Skeletal muscle tissue (tissue), 4 donors: ENCODE results near the gene PRKD1. TPM values are rescaled to one million over a fixed set of nuclear protein-coding genes. Genes with fewer than 3 reads are reported as not detected.
"Not testable (repeated sequence)": the region's sequence is repeated elsewhere in the genome, so short reads cannot be mapped to it uniquely, and the experiment has no call there.

Source experiments
- H3K27ac ChIP-seq: one replicate; pipeline ENCODE4 v1.7.0; 2013; ENCODE audit warnings: mild to moderate bottlenecking, low read depth, low read length, inconsistent platforms
- H3K27me3 ChIP-seq, 3 donors: one replicate each; pipeline ENCODE4 v1.7.0; 2013; ENCODE audit warnings: low read length in 3 of 3; ENCODE audit not compliant: control insufficient read depth in 3 of 3, insufficient read depth in 3 of 3
- H3K36me3 ChIP-seq, 3 donors: one replicate each; pipeline ENCODE4 v1.7.0; 2013; ENCODE audit warnings: low read length in 3 of 3; ENCODE audit not compliant: control insufficient read depth in 3 of 3, insufficient read depth in 3 of 3
- H3K4me1 ChIP-seq, 3 donors: one replicate each; pipeline ENCODE4 v1.7.0; 2013; ENCODE audit warnings: low read length in 3 of 3, mild to moderate bottlenecking in 3 of 3; ENCODE audit not compliant: control insufficient read depth in 3 of 3, insufficient read depth in 3 of 3
- H3K4me3 ChIP-seq, 3 donors: one replicate each; pipeline ENCODE4 v1.7.0; 2013; ENCODE audit warnings: low read length in 3 of 3
- H3K9ac ChIP-seq, 3 donors: one replicate each; pipeline ENCODE4 v1.7.0; 2013; ENCODE audit warnings: low read length in 3 of 3, mild to moderate bottlenecking in 3 of 3, moderate library complexity in 2 of 3, low read depth in 1 of 3
- H3K9me3 ChIP-seq, 3 donors: one replicate each; pipeline ENCODE4 v1.7.0; 2013; ENCODE audit warnings: low read length in 3 of 3; ENCODE audit not compliant: control insufficient read depth in 3 of 3
- total RNA-seq: library from RNA; depleted of rRNA; stranded (reverse); fragments of >200 nt; gene quantifications from one replicate; pipeline ENCODE4 v1.2.3, GENCODE V29; 2014
- donor health status: Osteomylitis.

The PRKD1 gene
- total RNA-seq, 1 donor from 2014 or later, result 30.3 TPM

DNA sequence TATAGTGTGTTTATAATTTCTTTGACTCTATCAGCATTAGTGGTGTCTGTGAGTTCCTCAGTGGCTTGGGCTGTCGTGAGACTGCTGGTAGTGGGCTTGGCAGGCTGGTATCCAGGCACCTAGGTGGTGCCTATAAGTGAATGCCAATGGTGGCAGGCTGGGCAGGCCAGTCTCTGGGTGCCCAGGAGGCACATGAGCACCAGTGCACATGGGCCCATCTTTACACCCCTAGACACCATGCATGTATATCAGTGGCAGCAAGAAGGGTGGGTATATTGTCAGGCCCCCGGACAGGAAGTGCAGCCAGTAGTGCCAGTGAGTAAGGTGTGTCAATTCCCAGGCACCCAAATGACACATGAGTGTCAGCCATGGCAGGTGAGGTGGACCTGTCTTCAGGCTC, 138.2 kb downstream of the PRKD1 start:
- H3K27ac ChIP-seq, result no peak overlapping the region
- no peaks in the 10 kb centered on the region for H3K27me3 ChIP-seq
- no peaks in the 10 kb centered on the region for H3K4me1 ChIP-seq
- H3K9ac ChIP-seq, result no peak overlapping the region
- no peak overlapping the region for H3K4me3 ChIP-seq
- peaks cover 0 to 2% (median 0%) of the 10 kb centered on the region in 3 donors for H3K9me3 ChIP-seq
- H3K36me3 ChIP-seq, result no peaks in the 10 kb centered on the region

DNA sequence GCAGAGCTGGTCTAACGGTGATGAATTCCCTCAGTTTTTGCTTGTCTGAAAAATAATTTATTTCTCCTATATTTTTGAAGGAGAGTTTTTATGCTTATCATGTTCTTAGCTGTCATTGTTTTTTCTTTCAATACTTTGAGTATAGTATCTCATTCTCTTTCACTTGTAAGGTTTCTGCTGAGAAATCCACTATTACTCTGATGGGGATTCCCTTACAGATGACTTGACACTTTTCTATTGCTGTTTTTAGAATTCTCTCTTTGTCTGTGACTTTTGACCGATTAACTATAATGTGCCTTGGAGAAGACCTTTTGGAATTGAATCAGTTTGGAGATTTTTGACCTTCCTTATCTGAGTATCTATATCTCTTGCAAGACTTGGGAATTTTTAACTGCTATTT, 139.6 kb downstream of the PRKD1 start:
- no peak overlapping the region for H3K27ac ChIP-seq
- H3K27me3 ChIP-seq, result no peaks in the 10 kb centered on the region
- peaks cover 0 to 2% (median 0%) of the 10 kb centered on the region in 3 donors for H3K9me3 ChIP-seq
- H3K4me3 ChIP-seq, result no peak overlapping the region
- no peaks in the 10 kb centered on the region for H3K4me1 ChIP-seq
- no peaks in the 10 kb centered on the region for H3K36me3 ChIP-seq
- H3K9ac ChIP-seq, result no peak overlapping the region

DNA sequence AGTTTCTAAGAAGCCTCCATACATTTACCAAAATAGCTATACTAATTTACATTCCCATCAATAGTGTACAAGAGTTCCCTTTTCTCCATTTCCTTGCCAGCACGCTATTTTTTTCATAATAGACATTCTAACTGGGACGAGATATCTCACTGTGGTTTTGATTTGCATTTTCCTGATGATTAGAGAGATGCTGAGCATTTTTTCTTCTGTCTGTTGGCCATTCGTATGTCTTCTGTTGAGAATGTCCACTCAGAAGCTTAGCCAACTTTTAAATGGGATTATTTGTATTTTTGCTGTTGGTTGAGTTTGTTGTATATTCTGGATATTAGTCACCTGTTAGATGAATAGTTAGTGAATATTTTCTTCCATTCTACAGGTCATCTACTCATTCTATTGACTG, 144.1 kb downstream of the PRKD1 start:
- Histone ChIP-seq H3K27ac (no peak overlapping the region), H3K9me3 (peaks cover 0 to 2% (median 0%) of the 10 kb centered on the region in 3 donors), H3K4me1 (no peaks in the 10 kb centered on the region), H3K27me3 (no peaks in the 10 kb centered on the region), H3K36me3 (no peaks in the 10 kb centered on the region), H3K4me3 (no peak overlapping the region), H3K9ac (no peak overlapping the region)

DNA sequence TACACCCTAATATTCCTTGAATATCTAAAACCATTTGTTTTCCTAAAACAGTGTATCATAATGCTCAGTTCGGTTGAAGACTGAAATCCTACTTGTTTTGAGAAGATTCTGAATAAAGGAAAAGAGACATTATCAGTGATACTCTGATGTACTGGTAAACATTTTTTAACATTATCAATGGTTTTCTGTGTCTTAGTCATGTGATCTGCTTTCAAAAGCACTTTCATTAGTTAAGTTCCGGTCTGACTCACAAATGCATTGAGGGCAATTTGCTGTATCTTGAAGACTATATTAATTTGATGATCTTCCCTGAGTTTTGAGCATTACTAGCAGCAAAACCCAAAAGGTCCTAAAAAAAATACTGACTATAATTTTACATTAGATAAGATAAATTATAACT, 145.6 kb downstream of the PRKD1 start:
- Histone ChIP-seq H3K27ac (no peak overlapping the region), H3K4me3 (no peak overlapping the region), H3K9me3 (peaks cover 0 to 2% (median 0%) of the 10 kb centered on the region in 3 donors), H3K4me1 (no peaks in the 10 kb centered on the region), H3K9ac (no peak overlapping the region), H3K36me3 (no peaks in the 10 kb centered on the region), H3K27me3 (no peaks in the 10 kb centered on the region)

DNA sequence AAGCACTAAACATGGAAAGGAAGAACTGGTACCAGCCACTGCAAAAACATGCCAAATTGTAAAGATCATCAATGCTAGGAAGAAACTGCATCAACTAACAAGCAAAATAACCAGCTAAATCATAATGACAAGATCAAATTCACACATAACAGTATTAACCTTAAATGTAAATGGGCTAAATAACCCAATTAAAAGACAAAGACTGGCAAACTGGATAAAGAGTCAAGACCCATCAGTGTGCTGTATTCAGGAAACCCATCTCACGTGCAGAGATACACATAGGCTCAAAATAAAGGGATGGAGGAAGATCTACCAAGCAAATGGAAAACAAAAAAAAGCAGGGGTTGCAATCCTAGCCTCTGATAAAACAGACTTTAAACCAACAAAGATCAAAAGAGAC, 150.5 kb downstream of the PRKD1 start:
- not testable (repeated sequence) for H3K4me1 ChIP-seq, H3K4me3 ChIP-seq, H3K36me3 ChIP-seq, H3K9ac ChIP-seq, H3K9me3 ChIP-seq, H3K27me3 ChIP-seq, H3K27ac ChIP-seq

DNA sequence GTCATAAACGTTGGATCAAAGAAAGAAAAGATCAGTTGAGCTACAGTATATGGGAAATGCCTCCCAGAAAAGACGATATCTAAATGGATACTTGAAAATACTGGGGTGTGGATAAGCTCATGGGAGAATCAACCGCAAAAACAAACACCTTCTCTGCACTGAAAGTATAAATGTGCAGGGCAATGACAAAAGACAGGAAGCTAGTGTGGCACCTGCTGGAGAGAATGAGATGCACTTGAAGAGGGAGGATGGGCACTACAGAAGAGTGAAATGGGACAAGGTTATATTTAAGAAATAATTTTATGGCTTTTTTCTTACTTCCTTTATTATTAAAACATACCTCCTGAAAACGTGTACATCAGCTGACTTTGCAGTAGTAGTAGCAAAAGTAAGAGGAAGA, 153.7 kb downstream of the PRKD1 start:
- H3K4me3 ChIP-seq, result no peak overlapping the region
- H3K27me3 ChIP-seq, result no peaks in the 10 kb centered on the region
- no peaks in the 10 kb centered on the region for H3K4me1 ChIP-seq
- H3K27ac ChIP-seq, result no peak overlapping the region
- no peak overlapping the region for H3K9ac ChIP-seq
- H3K36me3 ChIP-seq, result no peaks in the 10 kb centered on the region
- H3K9me3 ChIP-seq, result peaks cover 0 to 4% (median 3%) of the 10 kb centered on the region in 3 donors

DNA sequence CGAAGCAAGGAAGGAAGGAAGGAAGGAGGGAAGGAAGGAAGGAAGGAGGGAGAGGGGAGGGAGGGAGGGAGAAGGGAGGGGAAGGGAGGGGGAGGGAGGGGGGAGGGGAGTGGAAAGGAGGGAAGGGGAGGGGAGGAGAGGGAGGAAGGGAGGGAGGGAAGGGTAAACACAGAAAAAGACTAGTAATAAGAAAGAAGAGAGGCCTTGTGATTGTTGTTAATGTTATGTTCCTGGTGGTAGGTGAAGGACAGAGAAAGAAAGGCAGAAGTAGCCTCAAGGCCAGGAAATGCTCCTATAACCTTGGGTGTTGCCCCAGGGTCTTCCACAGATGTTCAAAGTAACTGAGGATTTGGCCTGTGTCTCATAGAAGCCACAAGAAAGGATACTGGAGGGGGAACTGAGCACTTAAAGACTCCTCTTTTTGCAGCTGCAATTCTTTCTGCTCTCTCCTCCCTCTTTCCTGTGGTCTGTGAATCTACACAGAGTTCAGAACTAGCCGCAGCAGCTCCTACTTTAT, 164.2 kb downstream of the PRKD1 start:
- no peak overlapping the region for H3K4me3 ChIP-seq

DNA sequence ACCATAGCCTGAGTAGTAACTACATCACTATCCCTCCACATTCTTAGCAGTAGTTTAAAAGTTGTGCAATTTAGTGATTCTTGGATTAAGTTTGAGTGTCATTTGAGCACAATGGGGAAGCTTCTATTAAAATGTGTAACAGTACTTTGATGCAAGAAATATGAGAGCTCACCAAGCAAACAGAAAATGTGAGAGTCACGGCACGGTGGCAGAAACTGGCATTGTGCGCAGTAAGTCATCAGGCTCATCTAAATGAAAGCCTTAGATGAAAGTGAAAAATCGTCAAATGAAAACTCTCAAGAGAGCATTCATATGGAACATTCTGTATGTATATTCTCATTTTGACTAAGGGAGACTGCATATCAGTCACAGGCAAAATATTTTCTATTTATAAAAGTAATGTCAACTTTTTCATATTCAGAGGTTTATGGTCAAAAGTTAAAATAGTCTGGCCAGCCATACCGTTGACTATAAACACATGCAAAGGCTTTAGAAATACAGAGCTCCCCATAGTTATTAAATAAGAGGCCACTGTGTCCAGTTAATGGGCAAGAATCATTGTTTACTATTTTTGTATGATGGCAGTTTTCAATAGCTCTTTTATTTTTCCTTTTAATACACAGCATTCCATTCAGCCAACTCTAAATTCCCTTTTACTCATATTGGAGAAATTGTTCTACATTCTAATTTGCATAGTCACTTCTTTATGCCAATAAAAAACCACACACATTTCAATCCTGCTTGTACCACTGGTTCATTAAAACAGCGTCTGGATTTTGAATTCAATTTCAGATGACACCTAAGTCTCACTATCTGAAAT, 167.9 kb downstream of the PRKD1 start:
- Histone ChIP-seq H3K27me3 (no peaks in the 10 kb centered on the region), H3K9ac (no peak overlapping the region), H3K4me1 (no peaks in the 10 kb centered on the region), H3K4me3 (no peak overlapping the region), H3K9me3 (no peaks in the 10 kb centered on the region), H3K36me3 (no peaks in the 10 kb centered on the region), H3K27ac (no peak overlapping the region)

More for the DNA sequence above, 164.2 kb downstream of the PRKD1 start:
- Histone ChIP-seq H3K27ac (no peak overlapping the region), H3K9me3 (no peaks in the 10 kb centered on the region), H3K4me1 (no peaks in the 10 kb centered on the region), H3K9ac (no peak overlapping the region), H3K36me3 (no peaks in the 10 kb centered on the region), H3K27me3 (no peaks in the 10 kb centered on the region)

DNA sequence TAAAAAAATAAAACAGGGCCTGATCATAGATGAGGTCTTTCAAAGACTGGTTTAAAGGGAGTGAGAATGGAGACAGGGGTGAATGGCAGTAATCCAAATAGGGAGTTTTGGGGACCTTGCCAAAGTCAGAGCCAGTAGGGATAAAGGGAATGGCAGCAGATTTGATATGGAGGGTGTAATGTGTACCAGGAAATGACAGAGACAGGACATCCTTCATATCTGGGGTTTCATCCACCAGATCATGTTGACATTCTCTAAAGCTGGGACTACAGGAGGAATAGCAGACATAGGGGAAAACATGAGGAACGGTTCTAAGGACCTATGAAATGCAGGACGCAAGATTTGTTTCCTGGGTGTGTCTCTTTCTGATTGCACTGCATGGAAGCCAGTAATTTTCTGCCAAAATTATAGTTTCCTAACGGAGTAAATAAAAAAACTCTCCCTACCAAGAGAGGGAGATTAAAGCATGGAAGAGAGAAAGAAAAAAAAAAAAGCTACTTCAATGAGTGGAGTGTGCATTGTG, 169.9 kb downstream of the PRKD1 start:
- Histone ChIP-seq H3K9me3 (no peaks in the 10 kb centered on the region), H3K36me3 (no peaks in the 10 kb centered on the region), H3K4me3 (no peak overlapping the region), H3K9ac (no peak overlapping the region), H3K4me1 (no peaks in the 10 kb centered on the region), H3K27me3 (no peaks in the 10 kb centered on the region), H3K27ac (no peak overlapping the region)

DNA sequence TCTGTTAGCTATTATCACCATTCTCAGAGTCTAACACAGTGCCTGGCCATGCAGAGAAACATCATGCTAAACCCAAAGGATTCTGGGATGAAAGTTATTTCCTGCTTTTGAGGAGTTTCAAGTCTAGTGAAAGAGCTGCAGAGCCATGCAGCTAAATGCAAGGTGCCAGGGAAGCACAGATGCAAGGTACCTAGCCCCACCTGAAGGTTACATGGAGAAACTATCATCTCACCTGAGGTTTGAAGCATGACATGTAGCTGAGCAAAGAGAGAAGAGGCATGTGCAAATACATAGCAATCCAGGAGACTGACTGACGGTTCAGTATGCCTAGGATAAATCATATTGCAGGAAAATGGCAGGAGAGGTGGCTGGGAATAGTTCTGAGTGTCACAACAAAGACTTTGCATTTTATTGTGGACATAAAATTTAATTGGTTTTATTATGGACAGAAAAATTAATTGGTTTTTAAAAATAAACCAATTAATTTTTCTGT, 170.4 kb downstream of the PRKD1 start:
- Histone ChIP-seq H3K27me3 (no peaks in the 10 kb centered on the region), H3K36me3 (no peaks in the 10 kb centered on the region), H3K27ac (no peak overlapping the region), H3K9me3 (no peaks in the 10 kb centered on the region), H3K4me3 (no peak overlapping the region), H3K4me1 (no peaks in the 10 kb centered on the region), H3K9ac (no peak overlapping the region)
